ENCODE data around the gene PTPRO.

DNA sequence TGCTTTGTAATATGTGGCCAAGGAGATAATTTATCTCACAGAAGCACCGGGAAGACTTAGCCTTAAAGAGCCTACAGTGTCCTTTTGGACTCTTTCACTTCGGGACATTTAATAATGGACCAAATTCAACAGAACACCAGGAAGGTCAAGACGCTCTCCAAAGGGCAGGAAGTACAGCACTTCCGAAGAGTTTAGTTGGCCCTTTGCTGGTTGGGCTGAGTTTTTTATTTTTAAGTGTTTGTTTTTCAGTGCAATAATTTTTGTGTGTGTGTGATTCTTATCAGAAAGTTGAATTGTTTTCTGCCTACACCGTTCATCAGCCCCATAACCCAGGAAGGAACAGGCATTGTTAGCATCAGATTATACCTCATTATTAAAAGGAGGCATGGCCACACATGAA, 273.9 kb downstream of the PTPRO start:
- TF ChIP-seq POLR2A (IDR thresholded peaks at IDR 0.05; ENCODE audit: low read depth, low read length) = no peak
- no peak for TF ChIP-seq POLR2AphosphoS5 (IDR thresholded peaks at IDR 0.05; ENCODE audit: low read depth, low read length)
- no peak for TF ChIP-seq TAF1 (IDR thresholded peaks at IDR 0.05; ENCODE audit: borderline replicate concordance, low read depth, low read length)
